Activated T-cell treated with anti-CD3 and anti-CD28 coated beads, Interleukin-2, amount 50 U/mL, for 1 hour (primary cell): ENCODE measurements around the gene CCDC92B.

ENCODE experiments used
- DNase-seq: peaks from one replicate; pipeline ENCODE4 v3.0.0-alpha.2; 2020

The CCDC92B gene

DNA sequence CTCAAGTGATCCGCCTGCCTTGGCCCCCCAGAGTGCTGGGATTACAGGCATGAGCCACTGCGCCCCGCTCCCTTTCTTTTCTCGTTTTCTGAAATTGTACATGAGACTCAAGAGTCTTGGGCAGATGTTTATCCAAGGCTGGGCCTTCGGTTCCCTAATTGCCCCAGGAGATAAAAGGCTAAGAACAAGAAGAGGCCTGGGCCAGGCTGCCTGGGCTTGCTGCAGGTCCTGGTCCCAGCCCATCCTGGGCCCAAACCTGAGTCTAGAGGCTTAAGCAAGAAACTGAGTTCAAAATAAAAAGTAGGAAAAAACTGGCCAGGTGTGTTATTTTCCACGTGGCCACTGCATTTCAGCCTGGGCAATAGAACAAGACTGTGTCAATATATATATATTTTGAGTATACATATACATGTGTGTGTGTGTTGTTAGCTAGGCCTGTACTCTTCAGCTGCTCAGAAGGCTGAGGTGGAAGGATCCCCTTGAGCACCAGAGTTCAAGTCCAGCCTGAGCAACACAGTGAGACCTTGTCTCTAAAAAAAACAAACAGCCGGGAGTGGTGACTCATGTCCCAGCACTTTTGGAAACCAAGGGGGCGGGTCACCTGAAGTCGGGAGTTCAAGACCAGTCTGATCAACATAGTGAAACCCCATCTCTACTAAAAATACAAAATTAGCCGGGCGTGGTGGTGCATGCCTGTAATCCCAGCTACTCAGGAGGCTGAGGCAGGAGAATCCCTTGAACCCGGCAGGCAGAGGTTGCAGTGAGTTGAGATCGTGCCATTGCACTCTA lies 31.1 kb downstream of the CCDC92B start:
- DNase-seq = no peak

DNA sequence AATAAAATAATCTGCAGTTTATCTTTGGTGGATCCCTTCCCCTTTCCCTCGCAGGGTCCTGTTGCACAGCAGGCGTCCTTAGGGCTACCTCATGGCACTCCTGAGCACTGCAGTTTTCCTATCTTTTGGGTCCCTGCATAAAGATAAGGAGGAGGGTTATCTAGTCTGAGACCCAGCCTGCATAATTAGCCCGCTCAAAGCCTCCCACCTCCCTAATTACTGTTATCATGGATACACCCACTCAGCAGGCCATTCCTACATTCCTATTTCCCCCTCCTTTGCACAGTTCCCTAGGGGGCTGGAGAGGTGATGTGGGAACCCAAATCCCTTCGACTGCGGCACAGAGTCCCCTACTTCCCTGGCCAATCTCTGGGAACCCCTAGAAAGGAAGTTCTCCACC lies 32.8 kb downstream of the CCDC92B start:
- no peak for DNase-seq

DNA sequence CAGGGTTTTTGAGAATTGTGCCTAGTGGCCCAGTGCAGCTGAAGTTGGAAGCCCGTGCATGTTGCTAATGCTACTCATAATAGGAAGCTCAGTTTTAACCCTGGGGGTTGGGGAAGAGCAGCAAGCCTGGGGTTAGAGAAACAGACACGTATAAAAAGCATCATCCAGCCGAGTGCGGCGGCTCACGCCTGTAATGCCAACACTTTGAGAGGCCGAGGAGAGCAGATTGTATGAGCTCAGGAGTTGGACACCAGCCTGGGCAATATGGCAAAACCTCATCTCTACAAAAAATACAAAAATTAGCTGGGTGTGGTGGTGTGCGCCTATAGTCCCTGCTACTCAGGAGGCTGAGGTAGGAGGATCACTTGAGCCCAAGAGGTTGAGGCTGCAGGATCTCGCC lies 35.6 kb downstream of the CCDC92B start:
- no peak for DNase-seq

DNA sequence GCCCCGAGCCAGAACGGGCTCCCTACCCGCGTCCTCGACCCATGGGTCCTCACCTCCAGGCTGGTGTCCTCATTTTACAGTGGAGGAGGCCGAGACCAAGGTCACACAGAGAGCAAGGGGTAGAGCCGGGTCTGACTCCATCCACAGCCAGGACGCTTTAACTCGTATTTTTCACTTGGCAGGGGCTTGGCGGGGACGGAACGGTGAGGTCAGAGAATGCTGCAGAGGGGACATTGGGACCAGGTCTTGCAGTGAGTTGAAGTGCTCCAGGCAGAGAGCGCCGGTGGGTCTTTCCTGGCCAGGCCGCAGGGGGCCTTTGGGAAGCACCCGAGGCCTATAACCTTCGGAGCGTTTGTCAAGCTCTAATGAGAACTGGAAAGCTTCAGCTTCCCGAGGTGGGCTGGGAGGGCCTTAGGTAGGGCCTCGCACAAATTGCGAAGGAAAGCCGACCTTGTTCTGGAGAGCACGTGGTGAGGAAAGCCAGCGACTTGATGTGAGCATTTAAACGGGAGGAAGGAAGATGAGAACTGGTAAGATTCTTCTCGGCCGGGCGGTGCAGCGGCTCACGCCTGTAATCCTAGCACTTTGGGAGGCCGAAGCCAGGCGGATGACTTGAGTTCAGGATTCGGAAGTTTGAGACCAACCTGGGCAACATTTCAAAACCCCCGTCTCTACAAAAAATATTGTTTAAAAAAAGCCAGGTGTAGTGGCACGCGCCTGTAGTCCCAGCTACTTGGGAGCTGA lies 37.0 kb downstream of the CCDC92B start:
- DNase-seq = no peak

DNA sequence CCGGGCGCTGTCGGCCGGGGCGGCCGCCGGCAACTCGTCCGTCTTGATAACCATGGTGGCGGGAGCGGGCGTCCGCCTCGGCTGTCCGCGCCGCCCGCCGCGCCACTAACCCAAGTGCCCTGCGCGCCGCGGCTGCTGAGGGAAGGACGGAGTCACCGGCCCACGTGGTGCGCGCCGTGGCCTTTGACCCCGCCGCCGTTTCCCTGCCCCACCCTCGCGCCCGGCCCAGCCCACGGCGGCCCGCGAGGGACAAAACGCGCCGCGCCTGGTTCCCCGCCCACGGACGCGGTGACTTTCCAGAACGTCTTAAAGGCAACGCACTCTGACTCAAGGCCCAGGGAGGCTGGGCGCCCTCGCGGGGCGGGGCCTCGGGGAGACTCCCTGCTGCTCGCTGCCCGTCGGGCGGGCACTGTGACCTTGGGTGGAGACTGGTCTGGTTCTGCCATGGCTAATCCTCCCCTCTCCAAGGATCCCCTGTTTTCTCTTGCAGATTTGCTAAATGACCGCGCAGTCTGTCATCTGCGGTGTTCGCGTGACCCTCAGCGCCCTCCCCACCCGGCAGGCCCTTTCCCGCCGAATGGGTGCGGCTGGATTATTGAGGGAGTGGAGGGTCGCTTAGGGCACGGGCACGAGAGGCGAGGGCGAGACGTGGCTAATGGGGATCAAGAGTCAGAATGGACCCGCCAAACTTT lies 37.7 kb downstream of the CCDC92B start, which contains the start of gene CLUH:
CLUH (minus strand) TSS at position 157 of the 692 bp plus-strand sequence; CDS start at position 54, 103 bp downstream.
- peak; percentile 97 for DNase-seq

DNA sequence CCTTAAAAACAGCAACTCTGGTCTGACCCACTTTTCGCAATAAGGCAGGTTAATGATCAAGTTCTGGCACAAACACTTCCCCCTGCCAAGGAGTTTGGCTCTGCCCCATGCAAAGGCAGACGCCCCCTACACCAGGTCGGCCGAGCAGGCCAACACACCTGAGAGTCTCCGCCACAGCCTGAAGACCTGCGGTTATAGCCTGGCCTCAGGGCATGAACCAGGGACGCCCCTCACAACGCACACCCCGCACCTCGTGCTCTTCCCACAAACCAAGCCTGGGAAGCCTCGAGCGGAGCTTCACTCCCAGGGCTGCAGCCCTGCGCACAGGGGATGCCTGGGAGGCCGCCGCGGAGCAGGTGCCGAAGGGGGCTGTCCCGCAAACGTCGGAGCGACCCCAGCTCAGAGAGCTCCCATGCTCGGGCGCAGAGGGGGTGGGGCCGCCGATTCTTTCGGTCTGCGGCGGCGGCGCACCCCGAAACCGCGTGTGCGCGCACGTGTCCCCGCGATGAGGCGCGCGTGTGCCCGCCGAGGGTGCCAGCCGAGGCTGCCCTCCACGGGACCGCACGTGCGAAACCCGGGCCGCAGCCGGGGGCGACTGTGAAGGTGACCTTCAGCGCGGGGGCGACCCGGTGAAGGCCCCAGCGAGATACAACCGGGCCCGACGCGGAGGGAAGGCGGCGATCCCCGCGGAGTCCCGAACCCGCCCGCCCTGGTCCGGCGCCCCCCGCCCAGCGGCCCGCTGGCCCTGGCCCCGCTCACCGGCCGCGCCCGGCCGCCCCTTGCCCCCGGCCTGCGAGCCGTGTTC lies 38.4 kb downstream of the CCDC92B start:
- peak; percentile 41 for DNase-seq

DNA sequence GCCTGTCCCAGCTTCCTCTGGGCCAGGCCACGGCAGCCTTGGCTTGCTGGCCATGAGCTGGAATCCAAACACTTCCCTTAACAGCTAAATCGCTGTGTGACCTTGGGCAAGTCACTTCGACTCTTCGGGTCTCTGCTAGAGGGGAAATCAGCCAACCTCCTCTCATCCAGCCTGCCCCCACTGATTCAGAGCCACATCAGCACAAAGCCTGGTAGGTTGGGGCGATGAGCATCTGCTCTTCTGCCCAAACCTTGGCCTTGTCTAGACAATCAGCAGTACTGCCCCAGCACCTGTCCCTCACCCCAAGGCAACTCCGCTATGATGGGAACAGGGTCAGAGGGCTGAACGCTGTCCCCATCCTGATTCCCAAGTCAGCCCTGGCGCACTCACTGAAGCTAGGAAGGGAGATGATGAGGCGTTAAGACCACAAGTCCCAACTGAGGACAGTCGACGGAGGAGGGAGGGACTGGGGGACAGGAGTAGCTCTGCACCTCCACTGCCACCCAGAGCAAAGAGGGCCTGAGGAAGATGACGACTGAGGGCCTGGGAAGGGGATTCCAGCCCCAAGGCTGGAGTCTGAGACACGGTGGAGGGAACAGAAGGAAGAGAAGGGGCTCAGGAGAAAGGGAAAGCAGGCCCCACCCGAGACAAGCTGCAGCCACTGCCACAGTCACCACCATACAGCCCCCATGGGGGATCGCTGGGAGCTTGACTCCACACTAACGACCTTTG lies 39.2 kb downstream of the CCDC92B start:
- no peak for DNase-seq

DNA sequence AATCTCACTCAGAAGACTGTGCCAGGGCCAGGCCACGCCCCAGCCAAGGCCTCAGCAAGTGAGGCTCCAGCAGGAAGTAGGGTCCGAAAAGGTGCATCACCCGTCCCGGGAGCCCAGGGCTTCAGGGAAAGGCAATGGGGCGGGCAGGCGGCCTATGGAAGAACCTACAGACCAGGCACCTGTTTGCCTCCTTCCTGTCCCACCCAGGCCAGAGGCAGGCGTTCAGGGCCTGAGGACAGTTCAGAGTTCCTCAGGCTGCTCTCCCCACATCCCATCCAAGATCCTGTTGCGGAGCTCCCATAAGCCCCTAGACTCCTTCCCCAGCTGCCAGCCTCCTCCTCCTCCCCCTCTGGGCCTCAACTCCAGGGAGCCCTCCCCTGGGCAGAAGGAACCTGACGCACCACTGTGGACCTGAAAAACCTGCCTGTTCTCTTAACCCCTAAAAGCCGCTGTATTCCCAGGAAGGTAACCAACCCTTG lies 40.2 kb downstream of the CCDC92B start:
- DNase-seq = no peak

DNA sequence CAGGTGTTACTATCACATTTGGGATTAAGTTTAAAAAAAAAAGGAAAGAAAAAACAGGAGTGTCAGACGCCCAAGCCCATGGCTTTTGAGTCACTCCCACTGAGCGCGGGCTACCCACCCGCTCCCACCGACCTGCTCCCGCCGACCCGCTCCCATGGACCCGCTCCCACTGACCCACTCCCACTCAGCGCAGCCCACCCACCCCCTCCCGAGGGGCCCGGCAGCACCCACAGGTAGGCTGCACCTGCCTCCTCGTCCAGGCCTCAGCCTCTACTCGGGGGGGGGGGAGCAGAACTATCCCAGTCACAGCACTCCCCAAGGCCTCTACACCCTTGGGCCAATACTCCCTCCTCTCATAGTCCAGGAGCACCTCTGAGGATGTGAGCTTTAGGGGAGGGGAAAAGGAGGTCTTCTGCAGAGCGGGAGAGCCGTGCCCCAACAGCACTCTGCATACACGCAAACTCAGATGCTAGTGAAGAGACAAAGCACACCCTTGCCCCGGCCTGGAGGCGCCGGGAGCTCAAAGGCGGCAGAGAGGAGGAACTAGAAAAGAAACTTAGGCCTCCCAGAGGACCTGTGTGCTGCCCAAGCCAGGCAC lies 40.8 kb downstream of the CCDC92B start:
- no peak for DNase-seq

DNA sequence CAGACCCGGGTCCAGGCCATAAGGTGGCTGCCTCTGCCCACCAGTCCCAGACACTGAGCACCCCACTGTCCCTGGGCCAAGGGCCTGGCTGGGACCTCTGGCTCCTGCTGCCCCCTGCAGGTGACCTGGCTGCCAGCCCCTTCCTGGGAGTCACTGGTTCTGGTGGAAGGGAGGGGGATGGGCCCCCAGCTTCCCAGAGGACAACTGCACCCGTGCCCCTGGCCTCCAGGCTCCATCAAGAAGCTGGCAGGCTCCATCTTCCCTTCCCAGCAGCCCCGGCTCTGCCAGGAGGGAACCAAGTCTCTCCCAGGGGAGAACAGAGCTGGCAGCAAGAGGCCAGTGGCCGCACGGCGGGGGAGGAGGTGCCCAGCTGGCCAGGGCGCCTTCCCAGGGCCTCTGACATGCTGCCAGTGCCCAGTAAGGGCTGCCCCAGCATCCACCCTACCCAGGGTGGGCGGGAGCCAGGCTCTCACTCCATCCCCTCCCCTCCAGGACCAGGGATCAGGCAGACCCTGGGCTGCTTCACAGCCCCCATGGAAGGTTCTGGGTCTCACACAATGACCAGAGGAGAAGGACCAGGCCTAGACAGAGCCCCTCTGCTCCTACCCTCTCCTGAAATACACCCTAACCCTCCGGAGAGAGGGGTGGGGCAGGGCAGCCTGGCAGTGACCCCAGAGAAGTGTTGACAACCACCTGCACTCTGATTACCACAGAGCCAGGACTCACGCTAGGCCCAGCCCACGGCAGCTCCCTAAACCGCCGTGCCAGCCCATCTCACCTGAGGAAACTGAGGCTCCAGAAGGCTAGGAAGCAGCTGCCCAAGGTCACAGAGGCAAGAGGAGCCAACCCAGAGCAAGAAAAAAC lies 41.5 kb downstream of the CCDC92B start:
- no peak for DNase-seq

DNA sequence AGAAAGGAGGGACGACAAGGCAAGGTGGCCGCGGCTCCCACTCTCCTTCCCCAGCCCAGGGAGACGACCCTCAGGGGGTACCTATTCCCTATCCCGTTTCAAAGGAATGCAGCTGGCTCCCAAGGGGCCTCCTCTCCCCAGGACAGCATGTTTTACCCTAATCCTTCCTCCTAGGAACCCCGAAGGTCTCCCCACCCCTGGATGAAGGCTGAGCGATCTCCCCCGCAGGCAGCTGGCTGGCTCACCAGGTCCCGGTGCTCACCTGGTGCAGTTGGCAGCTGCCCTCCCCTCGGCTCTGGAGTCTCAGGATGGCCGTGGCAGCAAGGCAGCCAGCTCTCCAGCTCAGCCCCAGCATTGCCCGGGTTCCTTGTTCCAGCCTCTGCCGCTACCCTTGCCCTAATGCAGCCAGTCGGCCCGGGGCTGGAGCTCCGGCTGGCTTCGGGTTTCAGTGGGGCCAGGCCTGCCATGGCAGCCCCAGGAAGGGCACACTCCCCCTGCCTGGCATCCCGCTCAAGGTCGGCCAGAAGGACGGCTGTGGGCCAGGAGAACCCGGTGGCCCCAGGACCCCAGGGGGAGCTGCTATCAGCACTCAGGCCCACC lies 42.4 kb downstream of the CCDC92B start:
- DNase-seq = no peak

DNA sequence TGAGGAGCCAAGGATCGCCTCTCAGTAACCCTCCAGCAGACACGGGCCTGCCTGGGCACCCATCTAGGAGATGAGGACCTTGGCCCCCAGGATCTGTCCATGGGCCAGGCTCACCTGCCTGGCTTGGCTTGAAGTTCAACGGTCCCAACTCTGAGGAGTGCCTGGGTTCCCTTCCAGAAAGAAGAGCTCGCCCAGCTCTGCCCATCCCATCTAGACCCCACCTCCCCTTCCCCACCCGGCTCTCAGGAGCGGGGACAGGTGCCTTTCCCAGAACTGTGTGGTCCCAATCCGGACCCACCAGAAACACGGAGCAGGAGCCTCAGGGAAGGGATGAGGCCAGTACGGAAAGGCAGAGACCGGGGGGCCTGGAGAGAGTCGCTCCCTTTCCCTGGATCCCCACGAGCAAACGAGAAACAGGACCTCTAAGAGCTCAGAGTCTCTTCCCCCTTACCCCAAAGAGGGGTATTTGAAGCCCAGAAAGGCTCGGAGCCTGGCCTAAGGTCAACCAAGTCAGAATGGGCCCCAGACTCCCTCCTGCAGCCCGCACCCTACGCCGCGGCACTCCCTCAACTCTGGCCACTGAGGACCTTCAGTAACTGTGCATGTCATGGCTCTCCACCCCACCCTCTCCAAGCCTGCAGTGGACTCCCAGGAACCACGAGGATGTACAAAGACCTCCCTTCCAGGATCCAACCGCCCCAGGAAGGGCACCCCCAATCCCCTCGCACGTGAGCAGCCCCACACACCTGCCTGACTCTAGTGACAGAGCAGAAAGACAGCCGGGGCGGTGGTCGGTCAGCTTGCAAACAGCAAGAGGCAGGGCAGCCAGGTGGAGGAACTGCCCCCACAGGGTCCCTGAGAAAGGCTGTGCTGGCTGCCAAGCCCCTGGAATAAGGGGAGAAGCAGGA lies 43.3 kb downstream of the CCDC92B start:
- no peak for DNase-seq

DNA sequence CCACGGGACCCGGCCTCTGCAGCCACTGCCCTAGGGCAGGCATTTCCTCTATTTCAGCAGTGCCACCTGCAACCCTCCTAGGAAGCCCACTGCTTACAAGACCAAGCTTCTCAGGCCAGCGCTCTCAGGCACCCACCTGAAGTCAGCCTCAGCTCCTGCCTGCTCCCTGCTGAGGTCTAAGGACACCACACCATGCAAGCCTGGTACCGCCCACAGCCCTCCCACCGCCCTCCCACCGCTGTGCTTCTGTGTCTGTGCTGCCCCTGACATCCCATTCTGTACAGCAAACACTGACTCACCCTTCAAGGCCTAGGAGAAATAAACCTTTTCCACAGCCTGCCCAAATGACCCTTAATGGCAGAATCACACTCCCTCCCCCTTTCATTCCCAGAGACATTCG lies 44.2 kb downstream of the CCDC92B start:
- no peak for DNase-seq

DNA sequence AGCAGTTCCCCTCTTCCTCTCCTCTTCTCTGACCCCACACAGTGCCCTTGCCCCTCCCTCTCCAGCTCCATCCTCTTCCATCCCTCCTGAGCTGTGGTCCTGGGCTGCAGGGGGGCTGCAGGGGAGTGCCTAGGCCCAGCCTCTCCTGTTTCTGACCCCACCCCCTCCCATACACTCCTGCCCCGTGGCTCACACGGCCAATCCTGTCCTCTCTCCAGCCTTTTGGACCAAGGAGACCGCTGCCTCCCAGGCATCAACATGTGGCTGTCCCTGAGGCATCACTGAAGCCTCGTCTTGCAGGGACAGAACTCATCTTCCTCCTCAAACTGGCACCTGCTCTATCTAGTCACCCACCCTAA lies 44.6 kb downstream of the CCDC92B start:
- DNase-seq = no peak

DNA sequence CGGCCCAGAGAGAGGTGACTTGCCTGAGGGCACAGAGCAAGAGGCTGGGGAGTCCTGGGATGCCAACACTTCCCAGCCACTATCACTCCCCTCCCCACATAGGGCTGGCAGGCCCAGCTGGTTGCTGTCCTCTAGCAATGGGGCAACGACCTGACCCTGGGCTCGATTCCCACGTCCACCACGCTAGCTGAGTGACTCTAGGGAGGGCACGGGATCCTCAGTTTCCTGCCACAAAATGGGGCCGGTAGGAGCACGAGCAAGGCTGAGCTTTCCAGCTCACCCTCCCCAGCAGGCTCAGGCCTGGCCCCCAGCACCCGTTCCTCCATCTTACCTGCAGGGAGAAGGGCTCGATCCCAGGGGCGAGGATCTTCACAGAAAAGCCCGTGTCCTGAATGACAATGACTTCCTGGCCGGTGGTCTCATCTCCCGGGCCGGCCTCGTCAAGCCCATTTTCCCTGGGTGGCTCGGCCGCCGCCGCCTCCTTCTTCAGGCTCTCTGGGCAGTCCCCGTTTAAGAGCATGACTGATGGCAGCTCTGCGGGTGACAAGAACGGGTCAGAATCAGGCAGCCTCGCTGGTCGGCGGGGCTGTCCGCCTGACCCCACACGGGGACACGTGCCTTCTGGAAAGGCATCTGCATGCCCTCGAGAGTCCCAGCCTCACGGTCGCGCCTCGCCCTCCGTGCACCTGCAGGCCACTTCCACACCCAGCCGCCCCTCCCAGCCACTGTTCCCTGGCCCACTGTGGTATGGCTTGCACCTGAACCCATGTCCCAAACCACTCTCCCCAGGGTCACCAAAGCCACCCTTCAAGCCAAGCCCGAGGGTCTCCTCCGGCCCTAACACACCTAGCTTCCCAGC lies 45.2 kb downstream of the CCDC92B start:
- no peak for DNase-seq

DNA sequence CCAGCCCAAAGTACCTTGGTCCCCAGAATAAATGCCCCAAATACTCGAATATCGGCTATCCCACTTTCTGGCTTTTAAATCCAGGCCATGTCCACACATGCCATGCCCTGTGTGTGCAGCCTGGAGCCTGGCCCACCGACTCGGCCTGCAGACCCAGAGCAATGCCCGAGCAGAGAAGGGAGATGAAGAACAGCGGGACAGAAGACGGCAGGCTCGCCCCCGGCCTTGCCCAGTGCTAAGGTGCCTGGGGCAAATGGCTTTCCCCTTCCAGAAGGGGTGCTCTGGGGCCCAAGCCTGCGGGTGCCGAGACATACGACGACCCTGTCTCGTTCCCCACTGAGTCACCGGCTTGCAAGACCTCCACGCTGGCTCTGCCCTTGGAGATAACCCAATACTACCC lies 45.8 kb downstream of the CCDC92B start:
- no peak for DNase-seq

DNA sequence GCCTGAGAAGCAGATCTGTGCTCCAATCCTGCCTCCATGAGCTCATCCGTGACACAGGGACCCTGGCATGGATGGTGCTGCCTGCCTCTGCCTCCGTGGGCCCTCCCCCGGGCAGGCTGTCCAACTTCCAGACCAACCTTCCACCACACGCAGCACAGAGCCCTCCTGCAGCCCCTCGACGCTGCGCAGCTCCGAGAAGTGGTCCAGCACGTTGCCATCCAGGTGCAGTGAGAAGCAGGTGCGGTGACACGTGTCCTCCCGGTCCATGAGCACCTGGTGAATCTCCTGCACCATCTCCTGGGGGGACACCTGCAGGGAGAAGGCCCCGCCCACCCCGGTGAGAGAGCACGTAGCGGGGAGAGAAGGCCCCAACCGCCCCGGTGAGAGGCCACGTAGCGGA lies 46.3 kb downstream of the CCDC92B start:
- no peak for DNase-seq
